GM19452 (cell line): Measurements from ENCODE around the gene TOMM34.

ENCODE experiments used
- ATAC-seq: cut with Tn5 transposase; IDR thresholded peaks from one replicate; pipeline ENCODE4 v1.9.1; 2021; ENCODE audit not compliant: unreplicated experiment

Gene TOMM34

GRCh38 chr20:44960103-44960852 is at the start of gene TOMM34:
TSS of gene TOMM34 (minus strand) at chr20:44960397. CDS start at chr20:44960333, 64 bp downstream.
- peak; percentile 79 for ATAC-seq

GRCh38 chr20:45008521-45009049 is 48.4 kb upstream of the TOMM34 start:
- ATAC-seq = no peak

GRCh38 chr20:44997668-44998067 is 37.5 kb upstream of the TOMM34 start:
- ATAC-seq = no peak

- ATAC-seq = no peak
Measured at GRCh38 chr20:44997171-44997570, 37.0 kb upstream of the TOMM34 start.

GRCh38 chr20:44993343-44993742 is 33.1 kb upstream of the TOMM34 start:
- ATAC-seq = no peak

GRCh38 chr20:44990957-44991356 is 30.8 kb upstream of the TOMM34 start:
- ATAC-seq = no peak

- no peak for ATAC-seq
Measured at GRCh38 chr20:44990425-44990824, 30.2 kb upstream of the TOMM34 start.

GRCh38 chr20:44988631-44989171 is 28.5 kb upstream of the TOMM34 start:
- ATAC-seq = no peak

- no peak for ATAC-seq
Measured at GRCh38 chr20:44983093-44983674, 23.0 kb upstream of the TOMM34 start.

GRCh38 chr20:44981736-44982406 is 21.7 kb upstream of the TOMM34 start:
- ATAC-seq = no peak

- no peak for ATAC-seq
Measured at GRCh38 chr20:44979090-44979621, 19.0 kb upstream of the TOMM34 start.

- no peak for ATAC-seq
Measured at GRCh38 chr20:44976698-44977097, 16.5 kb upstream of the TOMM34 start.

- ATAC-seq = no peak
Measured at GRCh38 chr20:44973053-44973452, 12.9 kb upstream of the TOMM34 start.

- no peak for ATAC-seq
Measured at GRCh38 chr20:44970243-44970757, 10.1 kb upstream of the TOMM34 start.

- no peak for ATAC-seq
Measured at GRCh38 chr20:44969300-44969894, 9.2 kb upstream of the TOMM34 start.

- ATAC-seq = no peak
Measured at GRCh38 chr20:44967207-44967807, 7.1 kb upstream of the TOMM34 start.

- peak; percentile 68 for ATAC-seq
Measured at GRCh38 chr20:44966030-44966961, 6.1 kb upstream of the TOMM34 start, which contains the start of gene STK4. TSS of gene STK4 (plus strand) at chr20:44966512. CDS start at chr20:44966569, 57 bp downstream.

GRCh38 chr20:44965651-44966029 is 5.4 kb upstream of the TOMM34 start:
- ATAC-seq = no peak
